Stimulated activated CD8-positive, alpha-beta memory T cell treated with anti-CD3 and anti-CD28 coated beads, Interleukin-12 subunit alpha, Interleukin-12 subunit beta, amount 100 ng/mL, for 1 hour (primary cell): ENCODE measurements around the gene UAP1L1.

Experiments used
- DNase-seq: peaks from one replicate; pipeline ENCODE4 v3.0.0-alpha.2; 2020; ENCODE audit warnings: low read depth

The UAP1L1 gene

GRCh38 chr9:137075275-137075775 is 2.0 kb upstream of the UAP1L1 start:
- DNase-seq, result no peak

- no peak for DNase-seq
Measured at GRCh38 chr9:137076636-137077009, 694 bp upstream of the UAP1L1 start.

- no peak for DNase-seq
Measured at GRCh38 chr9:137077758-137078693, 709 bp downstream of the UAP1L1 start.

GRCh38 chr9:137078701-137079400 is 1.5 kb downstream of the UAP1L1 start:
- DNase-seq, result no peak

GRCh38 chr9:137079401-137079787 is 2.1 kb downstream of the UAP1L1 start:
- no peak for DNase-seq

GRCh38 chr9:137080260-137081122 is 3.2 kb downstream of the UAP1L1 start:
- DNase-seq, result no peak

- no peak for DNase-seq
Measured at GRCh38 chr9:137082222-137082924, 5.1 kb downstream of the UAP1L1 start.

GRCh38 chr9:137082925-137083290 is 5.6 kb downstream of the UAP1L1 start:
- no peak for DNase-seq

GRCh38 chr9:137083394-137084004 is 6.2 kb downstream of the UAP1L1 start:
- no peak for DNase-seq

- DNase-seq, result no peak
Measured at GRCh38 chr9:137084526-137084925, 7.2 kb downstream of the UAP1L1 start.

GRCh38 chr9:137085920-137086530 is 8.7 kb downstream of the UAP1L1 start:
- DNase-seq, result no peak

GRCh38 chr9:137086531-137087408 is 9.5 kb downstream of the UAP1L1 start, which contains the start of gene MAN1B1:
MAN1B1 (plus strand) TSS chr9:137086985; CDS start chr9:137087000, 15 bp downstream.
- peak; percentile 98 for DNase-seq

- DNase-seq, result no peak
Measured at GRCh38 chr9:137087409-137087925, 10.2 kb downstream of the UAP1L1 start.

GRCh38 chr9:137088121-137088520 is 10.8 kb downstream of the UAP1L1 start:
- DNase-seq, result no peak

- no peak for DNase-seq
Measured at GRCh38 chr9:137089232-137089947, 12.1 kb downstream of the UAP1L1 start.

GRCh38 chr9:137095664-137096517 is 18.6 kb downstream of the UAP1L1 start:
- peak; percentile 73 for DNase-seq

- no peak for DNase-seq
Measured at GRCh38 chr9:137096785-137097546, 19.6 kb downstream of the UAP1L1 start.
